Parathyroid adenoma (tissue), 2 donors: ENCODE data around the gene AATF.

ENCODE experiments used
- H2AFZ ChIP-seq: fragments of 300-600 bp; sonication (generic); one replicate; pipeline ENCODE4 v1.7.0; 2017; ENCODE audit warnings: antibody characterized with exemption, mild to moderate bottlenecking
- H3K27ac ChIP-seq: fragments of 300-600 bp; sonication (generic); one replicate; pipeline ENCODE4 v1.7.0; 2017
- H3K27me3 ChIP-seq: fragments of 300-600 bp; sonication (generic); one replicate; pipeline ENCODE4 v1.7.0; 2017; ENCODE audit warnings: low read length; ENCODE audit not compliant: control insufficient read depth, insufficient read depth
- H3K36me3 ChIP-seq: fragments of 300-600 bp; sonication (generic); one replicate; pipeline ENCODE4 v1.7.0; 2017; ENCODE audit warnings: low read length; ENCODE audit not compliant: control insufficient read depth, insufficient read depth
- H3K4me1 ChIP-seq: fragments of 300-600 bp; sonication (generic); one replicate; pipeline ENCODE4 v1.7.0; 2017; ENCODE audit warnings: control low read depth
- H3K4me2 ChIP-seq: fragments of 300-600 bp; sonication (generic); one replicate; pipeline ENCODE4 v1.7.0; 2017; ENCODE audit warnings: low read length
- H3K4me3 ChIP-seq: fragments of 300-600 bp; sonication (generic); one replicate; pipeline ENCODE4 v1.7.0; 2017; ENCODE audit warnings: low read depth, low read length
- H3K79me2 ChIP-seq: fragments of 300-600 bp; sonication (generic); one replicate; pipeline ENCODE4 v1.7.0; 2017; ENCODE audit warnings: control low read depth
- H3K9ac ChIP-seq: fragments of 300-600 bp; sonication (generic); one replicate; pipeline ENCODE4 v1.7.0; 2017; ENCODE audit warnings: mild to moderate bottlenecking
- H3K9me3 ChIP-seq: fragments of 300-600 bp; sonication (generic); one replicate; pipeline ENCODE4 v1.7.0; 2017; ENCODE audit warnings: low read length; ENCODE audit not compliant: control insufficient read depth
- CTCF ChIP-seq: fragments of 300-600 bp; sonication (generic); IDR thresholded peaks from one replicate; pipeline ENCODE4 v1.7.0; 2017; ENCODE audit warnings: antibody characterized with exemption, mild to moderate bottlenecking
- donor health status: primary hyperparathyroidism.

Gene AATF

DNA sequence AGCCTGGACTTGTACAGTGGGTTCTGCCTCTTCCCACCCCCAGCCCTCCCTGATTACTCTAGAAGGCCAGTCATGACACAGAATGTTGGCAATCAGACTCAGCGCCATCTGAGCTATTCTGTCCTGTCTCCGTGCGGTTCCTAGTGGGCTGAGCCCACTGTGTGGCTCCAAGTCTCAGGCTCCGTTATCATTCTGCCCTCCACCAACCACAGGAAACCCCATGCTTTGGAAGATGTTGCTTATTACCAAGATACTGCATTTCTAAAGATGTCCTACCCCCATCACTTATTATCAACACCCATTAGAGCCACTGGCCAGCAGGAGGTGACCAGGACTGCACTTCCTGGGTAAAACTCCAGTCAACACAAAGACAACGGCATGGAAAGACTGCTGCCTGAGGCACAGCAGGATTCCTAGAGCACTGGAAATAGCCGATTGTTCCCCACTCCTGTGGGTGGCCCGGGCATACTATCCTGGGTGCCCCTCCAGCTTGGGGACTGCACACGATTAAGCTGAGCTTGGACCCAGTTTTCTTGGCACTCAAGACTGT lies 133.6 kb downstream of the AATF start:
- no peak for TF ChIP-seq CTCF

DNA sequence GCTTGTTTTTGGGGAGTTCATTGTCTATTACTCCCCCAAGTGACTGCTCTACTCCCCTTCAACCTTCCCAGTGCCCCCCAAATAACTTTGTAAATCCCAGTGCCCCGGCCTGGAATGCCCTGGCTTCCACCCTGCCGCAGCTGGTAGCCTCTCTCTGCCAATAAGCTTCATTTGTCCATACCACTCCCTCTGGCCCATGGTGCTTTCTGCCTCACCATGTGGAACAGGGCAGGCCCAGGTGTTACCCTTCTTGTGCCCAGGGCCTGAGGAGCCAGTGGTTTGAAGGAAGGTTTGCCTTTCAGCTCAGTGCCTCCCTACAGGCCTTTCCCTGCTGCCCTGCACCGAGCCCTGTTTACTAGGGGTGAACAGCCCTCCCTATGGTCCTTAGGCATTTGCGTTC lies 134.2 kb downstream of the AATF start:
- Histone ChIP-seq H3K4me3 (no peak overlapping the region), H3K27me3 (no peaks in the 10 kb centered on the region), H3K9me3 (no peaks in the 10 kb centered on the region), H3K4me2 (no peak overlapping the region), H3K79me2 (no peaks in the 10 kb centered on the region), H3K4me1 (peaks cover under 1% of the 10 kb centered on the region), H3K9ac (no peak overlapping the region), H2AFZ (no peak overlapping the region), H3K27ac (no peak overlapping the region), H3K36me3 (no peaks in the 10 kb centered on the region)
- no peak for TF ChIP-seq CTCF

More for the DNA sequence above, 133.6 kb downstream of the AATF start:
- H3K27me3 ChIP-seq: no peaks in the 10 kb centered on the region
- no peaks in the 10 kb centered on the region for H3K79me2 ChIP-seq
- H3K4me2 ChIP-seq: no peak overlapping the region
- H3K36me3 ChIP-seq: no peaks in the 10 kb centered on the region
- H3K4me1 ChIP-seq: no peaks in the 10 kb centered on the region
- H3K4me3 ChIP-seq: no peak overlapping the region
- no peak overlapping the region for H3K27ac ChIP-seq
- H2AFZ ChIP-seq: no peak overlapping the region
- no peak overlapping the region for H3K9ac ChIP-seq
- no peaks in the 10 kb centered on the region for H3K9me3 ChIP-seq

- H2AFZ ChIP-seq: no peak overlapping the region
- H3K4me1 ChIP-seq: peaks cover 5% of the 10 kb centered on the region
- no peak overlapping the region for H3K9ac ChIP-seq
- H3K9me3 ChIP-seq: no peaks in the 10 kb centered on the region
- no peaks in the 10 kb centered on the region for H3K79me2 ChIP-seq
- no peak overlapping the region for H3K4me3 ChIP-seq
- H3K36me3 ChIP-seq: no peaks in the 10 kb centered on the region
- no peak overlapping the region for H3K4me2 ChIP-seq
- no peaks in the 10 kb centered on the region for H3K27me3 ChIP-seq
- no peak overlapping the region for H3K27ac ChIP-seq
- no peak for TF ChIP-seq CTCF
Measured at GRCh38 chr17:37083456-37083855, 134.7 kb downstream of the AATF start.

- Histone ChIP-seq H3K9me3 (no peaks in the 10 kb centered on the region), H3K27ac (no peak overlapping the region), H3K27me3 (no peaks in the 10 kb centered on the region), H3K4me2 (no peak overlapping the region), H3K79me2 (no peaks in the 10 kb centered on the region), H3K9ac (no peak overlapping the region), H3K4me1 (peaks cover 12% of the 10 kb centered on the region), H3K4me3 (no peak overlapping the region), H2AFZ (no peak overlapping the region), H3K36me3 (no peaks in the 10 kb centered on the region)
- TF ChIP-seq CTCF: no peak
Measured at GRCh38 chr17:37084372-37084771, 135.6 kb downstream of the AATF start.

- no peak overlapping the region for H2AFZ ChIP-seq
- H3K9me3 ChIP-seq: no peaks in the 10 kb centered on the region
- peaks cover 12% of the 10 kb centered on the region for H3K4me1 ChIP-seq
- no peak overlapping the region for H3K4me3 ChIP-seq
- no peak overlapping the region for H3K9ac ChIP-seq
- no peak overlapping the region for H3K4me2 ChIP-seq
- no peaks in the 10 kb centered on the region for H3K36me3 ChIP-seq
- H3K79me2 ChIP-seq: no peaks in the 10 kb centered on the region
- no peak for TF ChIP-seq CTCF
- no peaks in the 10 kb centered on the region for H3K27me3 ChIP-seq
- no peak overlapping the region for H3K27ac ChIP-seq
Measured at GRCh38 chr17:37086334-37086733, 137.6 kb downstream of the AATF start.
